Measurements from ENCODE around the gene FRZB. TPM values are rescaled to one million over a fixed set of nuclear protein-coding genes. Genes with fewer than 3 reads are reported as not detected.
"Not testable (repeated sequence)": the region's sequence is repeated elsewhere in the genome, so short reads cannot be mapped to it uniquely, and the experiment has no call there.

Gene FRZB
- total RNA-seq, 1 donor, result not detected

- no peak for DNase-seq (ENCODE audit: low read depth in 2 of 3, low spot score in 2 of 3)
Observed at GRCh38 chr2:182891611-182892010, 25.2 kb upstream of the FRZB start.

DNA sequence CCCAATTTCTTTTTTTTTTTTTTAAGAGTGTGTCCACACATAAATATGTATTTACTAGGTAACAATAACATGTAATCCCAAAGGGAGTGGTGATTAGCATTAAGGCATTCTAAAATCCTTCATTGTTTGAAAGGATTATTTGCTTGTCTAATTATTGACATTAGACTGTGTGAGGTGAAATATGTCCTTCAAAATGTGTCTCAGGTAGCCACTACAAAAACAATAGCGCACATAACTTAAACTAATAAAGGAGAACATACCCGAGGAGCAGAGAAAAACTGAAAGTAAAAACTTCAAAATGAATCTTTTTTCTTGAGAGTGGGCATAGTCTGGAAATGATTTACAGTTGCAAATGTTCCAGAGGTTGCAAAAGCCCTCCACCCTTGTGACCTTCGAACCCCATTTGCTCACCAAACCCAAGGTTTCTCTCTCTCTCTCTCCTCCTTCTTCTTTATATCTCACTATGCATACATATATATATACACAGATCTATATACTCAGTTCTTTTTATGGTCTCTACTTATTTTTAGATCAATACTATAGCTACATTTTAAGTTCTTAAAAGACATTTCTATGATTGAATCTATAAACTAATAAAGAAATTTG, 24.4 kb upstream of the FRZB start:
- DNase-seq (ENCODE audit: low read depth in 2 of 3, low spot score in 2 of 3), result no peak

DNA sequence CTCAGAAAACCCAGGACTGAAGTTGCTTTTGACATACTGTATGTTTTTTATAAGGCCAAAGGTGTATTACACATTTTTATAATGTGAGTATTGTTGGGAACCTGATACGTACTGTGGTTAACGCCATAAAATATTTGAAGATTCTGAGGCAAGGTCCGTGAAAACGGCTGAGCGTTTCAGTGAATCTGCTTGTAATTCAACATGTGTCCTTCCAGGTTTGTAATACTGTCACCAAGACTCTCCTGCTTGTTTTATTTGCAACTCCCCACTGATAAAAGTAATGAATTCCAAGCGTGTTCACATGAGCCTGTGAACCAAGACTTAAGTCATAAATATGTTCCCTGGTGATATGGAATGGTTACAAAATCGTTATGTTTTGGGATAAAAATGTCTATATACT, 23.9 kb upstream of the FRZB start:
- no peak for DNase-seq (ENCODE audit: low read depth in 2 of 3, low spot score in 2 of 3)

DNA sequence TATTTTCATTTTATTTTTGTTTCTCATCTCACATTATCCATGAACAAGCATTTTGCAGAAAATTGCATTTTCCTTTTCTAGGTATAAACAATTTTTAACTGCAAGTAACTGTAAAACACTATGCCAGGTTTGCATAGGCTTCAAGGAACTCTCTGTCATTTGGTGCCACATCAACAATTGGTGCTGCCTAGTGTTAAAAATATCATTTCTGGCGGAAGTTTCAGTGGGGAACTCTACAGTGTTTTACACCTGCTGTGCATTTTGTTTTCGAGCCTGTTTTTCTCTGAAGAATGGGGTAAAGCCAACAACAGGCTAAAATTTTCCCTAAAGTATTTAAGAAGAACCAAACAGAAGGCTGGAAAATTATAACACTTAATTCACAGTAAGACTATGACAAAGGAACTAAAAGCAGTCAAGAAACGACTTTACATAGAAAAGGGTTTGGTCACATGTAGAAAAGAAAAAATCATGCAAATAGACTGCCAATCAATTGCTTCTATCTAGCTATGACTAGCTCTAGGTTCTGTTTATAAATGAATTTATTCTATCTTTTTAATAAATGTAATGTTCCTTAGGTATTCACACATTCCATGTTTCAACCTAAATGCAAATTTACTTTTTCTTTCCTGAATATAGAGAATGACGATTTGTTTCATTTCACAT, 21.4 kb upstream of the FRZB start:
- no peak for DNase-seq (ENCODE audit: low read depth in 2 of 3, low spot score in 2 of 3)

DNA sequence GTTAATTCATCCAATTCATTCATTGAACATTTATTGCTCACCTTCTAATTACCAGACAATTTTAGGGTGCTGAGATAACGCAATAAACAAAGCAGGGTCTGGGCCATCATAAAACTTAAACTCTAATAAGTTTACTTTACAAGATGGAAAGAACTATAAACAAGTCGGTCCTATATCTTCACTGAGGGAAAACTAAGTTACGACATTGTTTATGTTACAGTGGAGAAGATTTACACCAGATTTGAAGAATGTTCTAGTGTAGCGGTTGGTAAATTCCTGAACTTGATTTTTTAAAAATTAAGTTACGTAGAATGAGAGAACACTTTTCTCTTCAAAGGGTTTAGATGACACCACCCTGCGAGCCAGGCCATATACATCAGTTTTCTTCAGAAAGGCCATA, 20.7 kb upstream of the FRZB start:
- no peak for DNase-seq (ENCODE audit: low read depth in 2 of 3, low spot score in 2 of 3)

GRCh38 chr2:182885771-182886170, 19.3 kb upstream of the FRZB start:
- DNase-seq (ENCODE audit: low read depth in 2 of 3, low spot score in 2 of 3), result no peak

- DNase-seq (ENCODE audit: low read depth in 2 of 3, low spot score in 2 of 3), result no peak
Observed at GRCh38 chr2:182883451-182883850, 17.0 kb upstream of the FRZB start.

DNA sequence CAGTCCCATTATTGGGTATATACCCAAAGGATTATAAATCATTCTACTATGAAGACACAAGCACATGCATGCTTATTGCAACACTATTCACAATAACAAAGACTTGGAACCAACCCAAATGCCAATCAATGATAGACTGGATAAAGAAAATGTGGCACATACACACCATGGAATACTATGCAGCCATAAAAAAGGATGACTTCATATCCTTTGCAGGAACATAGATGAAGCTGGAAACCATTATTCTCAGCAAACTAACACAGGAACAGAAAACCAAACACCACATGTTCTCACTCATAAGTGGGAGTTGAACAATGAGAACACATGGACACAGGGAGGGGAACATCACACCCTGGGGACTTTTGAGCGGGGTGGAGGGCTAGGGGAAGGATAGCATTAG, 13.7 kb upstream of the FRZB start:
- DNase-seq (ENCODE audit: low read depth in 2 of 3, low spot score in 2 of 3), result not testable (repeated sequence)

- not testable (repeated sequence) for DNase-seq (ENCODE audit: low read depth in 2 of 3, low spot score in 2 of 3)
Observed at GRCh38 chr2:182876653-182877052, 10.2 kb upstream of the FRZB start.

GRCh38 chr2:182870227-182870626, 3.8 kb upstream of the FRZB start:
- no peak for DNase-seq (ENCODE audit: low read depth in 2 of 3, low spot score in 2 of 3)

- DNase-seq (ENCODE audit: low read depth in 2 of 3, low spot score in 2 of 3), result no peak
Observed at GRCh38 chr2:182868054-182868796, 1.8 kb upstream of the FRZB start.

DNA sequence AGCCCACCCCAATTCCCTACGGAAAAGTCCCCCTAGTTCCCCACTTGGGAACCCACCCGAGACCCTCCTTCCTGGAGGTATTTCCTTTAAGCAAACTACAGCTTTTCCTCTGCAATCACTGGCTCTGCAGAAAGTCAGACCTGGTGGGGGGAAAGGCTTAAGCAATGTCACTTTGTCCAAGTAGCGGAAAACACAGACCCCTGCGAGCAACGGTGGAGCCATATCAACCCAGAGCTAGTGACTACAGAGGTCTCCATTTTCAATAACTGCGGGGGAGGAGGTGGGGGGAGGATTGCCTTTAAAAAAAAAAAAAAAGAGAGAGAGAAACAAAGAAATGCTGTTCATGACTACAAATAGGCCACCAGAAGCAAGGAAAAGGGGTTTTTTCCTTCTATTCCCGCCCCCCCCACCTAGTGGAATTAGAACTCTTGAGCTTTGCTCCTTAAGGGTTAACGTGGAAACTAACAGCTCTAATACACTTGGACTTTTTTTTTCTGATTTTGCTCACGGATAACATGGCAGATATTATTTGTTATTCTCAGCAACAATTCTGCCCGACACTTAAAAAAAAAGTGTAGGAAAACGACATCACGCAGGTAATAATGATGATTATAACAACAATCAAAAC, 1.1 kb upstream of the FRZB start:
- no peak for DNase-seq (ENCODE audit: low read depth in 2 of 3, low spot score in 2 of 3)

DNA sequence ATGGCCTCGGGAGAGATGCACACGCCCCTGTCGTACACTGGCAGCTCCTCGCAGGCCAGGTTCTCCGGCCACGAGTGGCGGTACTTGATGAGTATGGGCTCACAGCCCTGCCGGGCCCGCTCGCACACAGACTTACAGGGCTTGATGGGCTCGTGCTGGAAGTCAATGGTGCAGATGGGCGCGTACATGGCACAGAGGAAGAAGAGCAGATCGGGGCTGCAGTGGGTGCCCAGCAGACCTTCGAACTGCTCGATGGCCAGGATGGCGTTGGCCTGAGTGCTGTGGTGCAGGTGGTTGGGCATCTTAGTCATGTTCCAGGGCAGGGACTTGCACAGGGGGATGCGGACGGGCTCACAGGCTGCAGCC, 359 bp downstream of the FRZB start:
- peak in 1 of 3 donors; percentile 21 for DNase-seq (ENCODE audit: low read depth in 2 of 3, low spot score in 2 of 3)

- DNase-seq (ENCODE audit: low read depth in 2 of 3, low spot score in 2 of 3), result no peak
Observed at GRCh38 chr2:182864949-182865570, 1.4 kb downstream of the FRZB start.

- no peak for DNase-seq (ENCODE audit: low read depth in 2 of 3, low spot score in 2 of 3)
Observed at GRCh38 chr2:182863642-182864041, 2.8 kb downstream of the FRZB start.

GRCh38 chr2:182862091-182862490, 4.3 kb downstream of the FRZB start:
- no peak for DNase-seq (ENCODE audit: low read depth in 2 of 3, low spot score in 2 of 3)

GRCh38 chr2:182860858-182861257, 5.6 kb downstream of the FRZB start:
- no peak for DNase-seq (ENCODE audit: low read depth in 2 of 3, low spot score in 2 of 3)

GRCh38 chr2:182858671-182859070, 7.8 kb downstream of the FRZB start:
- no peak for DNase-seq (ENCODE audit: low read depth in 2 of 3, low spot score in 2 of 3)

DNA sequence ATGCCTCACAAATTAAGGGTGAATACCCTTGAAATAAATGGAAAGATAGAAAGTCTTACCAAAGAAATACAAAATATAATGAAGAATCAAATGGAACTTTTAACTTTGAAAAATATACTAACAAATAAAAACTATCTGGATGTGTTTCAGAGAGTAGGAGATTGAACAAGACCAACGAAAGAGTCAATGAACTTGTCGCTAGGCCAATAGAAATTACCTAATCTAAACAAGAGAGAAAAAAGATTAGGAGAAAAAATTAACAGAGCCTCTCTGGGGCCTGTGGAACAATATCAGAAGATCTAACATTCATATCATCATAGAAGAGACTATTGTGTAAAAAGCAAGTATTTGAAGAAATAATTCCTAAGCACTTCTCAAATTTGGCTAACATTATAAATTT, 11.1 kb downstream of the FRZB start:
- DNase-seq (ENCODE audit: low read depth in 2 of 3, low spot score in 2 of 3), result no peak

DNA sequence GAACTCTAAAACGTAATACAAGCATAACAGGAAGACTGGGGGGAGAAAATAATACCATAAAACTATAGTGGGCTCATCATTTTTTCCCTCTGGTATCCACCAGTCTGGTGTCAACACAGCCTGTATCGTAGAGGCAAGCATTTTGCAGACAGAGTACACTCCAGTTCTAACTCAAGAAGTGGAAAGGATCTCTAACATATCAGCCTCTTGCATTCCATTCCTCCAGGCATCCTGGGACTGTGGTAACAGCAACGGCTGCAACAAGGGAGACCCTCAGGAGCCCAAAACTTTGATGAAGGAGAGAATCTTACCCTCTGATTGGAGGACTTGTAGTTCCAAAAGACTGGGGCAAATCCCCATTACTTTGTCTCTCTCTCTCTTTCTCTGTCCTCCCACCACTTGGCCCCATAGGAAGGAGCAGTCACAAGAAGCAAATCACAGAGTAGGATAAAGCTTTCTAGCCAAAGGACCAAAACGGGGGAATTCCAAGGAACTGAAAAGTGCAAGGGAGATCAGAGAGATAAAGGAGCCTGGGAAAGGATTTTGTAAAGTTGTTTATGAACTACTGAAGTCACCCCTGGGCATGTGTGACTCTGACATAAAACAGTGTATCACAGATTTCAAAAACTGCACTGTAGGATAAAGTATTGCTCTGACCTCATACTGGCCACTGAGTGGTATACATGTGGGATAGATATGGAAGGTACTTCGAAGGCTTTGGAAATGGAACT, 11.9 kb downstream of the FRZB start:
- DNase-seq (ENCODE audit: low read depth in 2 of 3, low spot score in 2 of 3), result no peak

GRCh38 chr2:182852801-182853200, 13.6 kb downstream of the FRZB start:
- no peak for DNase-seq (ENCODE audit: low read depth in 2 of 3, low spot score in 2 of 3)

Data from hematopoietic multipotent progenitor cell (in vitro differentiated cells).